Endothelial cell of hepatic sinusoid (primary cell): ENCODE results near the gene PRRX2.
"Not testable (repeated sequence)": the region's sequence is repeated elsewhere in the genome, so short reads cannot be mapped to it uniquely, and the experiment has no call there.

Source experiments
- in situ Hi-C: cut with HindIII; loops from 2 replicates; pipeline ENCODE4 v1.10.0; 2017; ENCODE audit warnings: low sequenced_read_pairs

The PRRX2 gene

DNA sequence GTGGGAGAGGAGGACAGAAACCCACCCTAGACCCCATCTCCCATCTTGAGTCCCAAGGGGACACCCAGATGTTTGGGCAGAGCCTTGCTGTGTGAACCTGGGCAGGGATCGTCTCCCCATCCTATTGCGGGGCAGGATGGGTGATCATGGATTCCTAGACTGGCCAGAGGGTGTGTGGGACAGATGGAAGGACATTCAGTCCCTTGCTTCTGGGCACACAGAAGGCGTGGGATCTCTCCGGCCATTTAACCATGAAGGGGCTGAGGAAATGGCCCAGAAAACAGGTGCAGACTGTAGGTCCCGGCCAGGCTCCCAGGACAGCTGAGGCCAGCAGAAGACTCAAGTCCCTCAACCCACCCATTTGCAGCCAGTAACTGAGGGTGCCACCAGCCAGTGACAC lies 57.5 kb downstream of the PRRX2 start:
- in situ Hi-C loops, result loop anchor here (10.0 kb wide), 1 partner anchor 48 kb away; no protein-coding TSS in a partner anchor

- in situ Hi-C loops, result loop anchor here (5.0 to 10.0 kb wide), 3 partner anchors 50 to 92 kb away; no protein-coding TSS in a partner anchor
These were observed 59.2 kb downstream of the PRRX2 start for GRCh38 chr9:129724456-129725190.

DNA sequence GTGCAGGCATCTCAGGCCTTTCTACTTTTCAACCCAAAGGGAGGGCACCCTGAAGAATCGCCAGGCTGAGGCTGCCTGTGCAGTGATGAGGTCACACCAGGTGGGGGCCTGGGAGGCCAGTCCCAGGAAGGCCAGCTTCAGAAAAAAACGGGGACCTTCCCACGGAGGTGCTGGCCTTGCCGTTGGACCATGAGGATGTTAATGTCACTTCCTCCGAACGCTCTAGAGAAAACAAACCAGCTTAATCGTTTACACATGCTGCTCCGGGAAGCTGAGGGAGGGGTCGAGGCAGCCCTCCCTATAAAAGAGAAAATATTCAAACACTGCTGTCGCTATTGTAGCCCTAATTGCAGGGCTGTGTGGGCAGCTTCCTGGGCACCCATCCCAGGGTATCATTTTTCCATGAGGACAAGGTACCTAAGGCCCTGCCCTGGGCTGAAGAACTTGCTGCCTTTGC lies 60.4 kb downstream of the PRRX2 start:
- in situ Hi-C loops, result loop anchor here (5.0 to 10.0 kb wide), 3 partner anchors 51 to 94 kb away; no protein-coding TSS in a partner anchor

GRCh38 chr9:129726322-129727160 lies 61.1 kb downstream of the PRRX2 start:
- in situ Hi-C loops, result loop anchor here (5.0 to 10.0 kb wide), 3 partner anchors 51 to 94 kb away; no protein-coding TSS in a partner anchor

DNA sequence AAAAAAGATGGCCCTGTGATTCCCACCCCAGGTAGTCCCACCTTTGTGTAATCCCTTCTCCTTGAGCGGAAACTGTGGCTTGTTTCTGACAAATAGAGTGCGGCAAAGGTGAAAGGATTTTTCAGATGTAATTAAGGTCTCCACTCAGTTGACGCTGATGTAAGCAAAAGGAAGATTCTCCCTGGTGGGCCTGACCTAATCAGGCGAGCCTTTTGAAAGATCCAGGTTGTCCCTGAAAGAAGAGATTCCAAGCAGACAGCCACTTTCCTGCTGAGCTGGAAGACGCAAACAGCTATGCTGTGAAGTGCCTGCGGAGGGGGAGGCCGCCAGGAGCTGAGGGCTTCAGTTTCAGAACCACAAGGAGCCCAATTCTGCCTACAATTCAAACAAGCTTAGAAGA lies 63.3 kb downstream of the PRRX2 start:
- in situ Hi-C loops, result loop anchor here (5.0 to 10.0 kb wide), 3 partner anchors 49 to 96 kb away; no protein-coding TSS in a partner anchor

DNA sequence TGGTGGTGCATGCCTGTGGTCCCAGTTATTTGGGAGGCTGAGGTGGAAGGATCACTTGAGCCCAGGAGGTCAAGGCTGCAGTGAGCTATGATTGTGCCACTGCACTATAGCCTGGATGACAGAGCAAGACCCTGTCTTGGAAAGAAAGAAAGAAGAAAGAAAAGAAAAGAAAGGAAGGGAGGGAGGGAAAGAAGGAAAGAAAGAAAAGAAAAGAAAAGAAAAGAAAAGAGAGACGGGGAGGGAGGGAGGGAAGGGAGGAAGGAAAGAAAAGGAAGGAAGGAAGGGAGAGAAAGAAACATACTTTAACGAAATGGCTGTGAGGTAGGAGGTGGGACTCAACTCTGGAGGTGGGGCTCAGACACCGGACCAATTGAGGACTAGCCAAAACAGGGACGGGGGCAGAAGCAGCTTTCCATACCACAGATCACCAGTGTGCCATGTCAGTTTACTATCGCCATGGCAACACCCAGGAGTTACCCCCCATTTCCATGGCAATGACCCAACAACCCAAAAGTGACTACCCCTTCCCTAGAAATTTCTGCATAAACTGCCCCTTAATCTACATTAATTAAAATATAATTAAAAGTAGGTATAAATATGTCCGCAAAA lies 66.1 kb downstream of the PRRX2 start:
- in situ Hi-C loops, result no loop called here

GRCh38 chr9:129732100-129732499 lies 66.7 kb downstream of the PRRX2 start:
- in situ Hi-C loops, result no loop called here

- in situ Hi-C loops, result no loop called here
These were observed 67.6 kb downstream of the PRRX2 start for GRCh38 chr9:129732946-129733631.

DNA sequence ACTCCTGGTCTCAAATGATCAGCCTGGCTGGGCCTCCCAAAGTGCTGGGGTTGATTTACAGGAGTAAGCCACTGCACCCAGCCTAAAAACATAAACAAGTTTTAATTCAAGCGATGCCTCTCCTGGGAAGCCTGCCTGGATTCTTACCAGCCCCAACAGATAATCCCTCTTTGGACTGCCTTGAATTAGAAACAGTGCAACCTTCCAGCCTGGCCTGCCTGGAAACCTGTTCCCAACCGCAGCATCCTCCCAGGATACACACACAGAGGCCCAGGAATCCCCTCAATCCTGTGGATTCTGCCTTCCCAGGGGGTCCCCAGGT lies 68.1 kb downstream of the PRRX2 start:
- in situ Hi-C loops, result no loop called here

- in situ Hi-C loops, result no loop called here
These were observed 70.1 kb downstream of the PRRX2 start for GRCh38 chr9:129735546-129735945.

DNA sequence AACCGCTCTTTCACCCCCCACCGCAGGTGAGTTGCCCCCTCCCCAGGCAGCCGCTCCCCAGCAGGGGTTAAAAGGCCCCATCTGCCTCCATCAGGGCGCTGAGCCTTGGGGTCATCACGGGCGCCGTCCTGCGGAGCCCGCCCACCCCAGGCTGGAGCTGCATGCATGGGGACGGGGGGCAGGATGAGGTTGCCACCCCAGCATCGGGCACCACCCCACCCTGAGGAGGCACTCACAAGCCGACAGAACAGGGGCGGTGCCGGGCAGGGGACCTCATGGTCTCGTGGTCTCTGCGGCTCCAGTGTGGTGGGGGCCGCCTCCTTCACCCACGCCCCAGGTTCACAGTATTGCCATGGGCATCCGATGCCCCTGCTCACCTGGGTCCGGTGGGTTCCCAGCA lies 70.9 kb downstream of the PRRX2 start:
- in situ Hi-C loops, result no loop called here

GRCh38 chr9:129737479-129738274 lies 72.2 kb downstream of the PRRX2 start:
- in situ Hi-C loops, result no loop called here

DNA sequence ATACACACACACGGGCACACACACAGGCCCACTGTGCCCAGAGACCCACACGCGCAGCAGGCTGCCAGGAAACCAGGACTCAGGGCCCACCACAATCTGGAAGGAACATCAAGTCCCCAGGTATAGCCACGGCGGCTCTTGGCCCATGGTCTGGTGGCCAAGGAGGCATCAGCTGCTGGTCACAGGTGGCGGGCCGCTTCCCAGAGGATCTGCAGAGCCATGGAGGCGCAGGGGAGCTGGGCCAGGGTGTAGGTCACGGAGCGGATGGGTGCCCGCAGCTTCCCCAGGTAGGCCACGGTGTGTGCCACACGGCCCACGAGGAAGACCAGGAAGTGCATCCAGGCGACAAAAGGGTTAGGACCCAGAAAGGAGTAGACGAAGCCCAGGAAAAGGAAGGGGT lies 74.0 kb downstream of the PRRX2 start:
- in situ Hi-C loops, result no loop called here

DNA sequence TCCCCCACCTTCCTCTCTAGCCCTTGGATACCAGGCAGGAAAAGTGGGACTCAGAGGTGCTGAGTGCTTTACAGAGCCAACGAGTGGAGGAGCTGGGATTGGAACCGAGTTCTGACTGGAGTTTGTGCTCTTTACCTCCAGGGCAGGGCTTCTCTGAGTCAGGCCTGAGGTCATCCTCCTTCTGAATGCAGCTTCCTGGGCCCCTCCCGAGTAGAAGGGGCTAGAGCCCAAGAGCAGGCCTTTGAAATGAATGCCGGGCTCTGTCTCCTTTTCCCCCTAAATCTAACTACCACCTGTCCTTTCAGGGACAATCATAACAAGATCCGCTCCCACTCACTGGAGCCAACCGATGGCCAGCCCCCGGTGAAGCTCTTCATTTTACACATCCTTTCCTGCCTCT lies 74.7 kb downstream of the PRRX2 start:
- in situ Hi-C loops, result no loop called here

DNA sequence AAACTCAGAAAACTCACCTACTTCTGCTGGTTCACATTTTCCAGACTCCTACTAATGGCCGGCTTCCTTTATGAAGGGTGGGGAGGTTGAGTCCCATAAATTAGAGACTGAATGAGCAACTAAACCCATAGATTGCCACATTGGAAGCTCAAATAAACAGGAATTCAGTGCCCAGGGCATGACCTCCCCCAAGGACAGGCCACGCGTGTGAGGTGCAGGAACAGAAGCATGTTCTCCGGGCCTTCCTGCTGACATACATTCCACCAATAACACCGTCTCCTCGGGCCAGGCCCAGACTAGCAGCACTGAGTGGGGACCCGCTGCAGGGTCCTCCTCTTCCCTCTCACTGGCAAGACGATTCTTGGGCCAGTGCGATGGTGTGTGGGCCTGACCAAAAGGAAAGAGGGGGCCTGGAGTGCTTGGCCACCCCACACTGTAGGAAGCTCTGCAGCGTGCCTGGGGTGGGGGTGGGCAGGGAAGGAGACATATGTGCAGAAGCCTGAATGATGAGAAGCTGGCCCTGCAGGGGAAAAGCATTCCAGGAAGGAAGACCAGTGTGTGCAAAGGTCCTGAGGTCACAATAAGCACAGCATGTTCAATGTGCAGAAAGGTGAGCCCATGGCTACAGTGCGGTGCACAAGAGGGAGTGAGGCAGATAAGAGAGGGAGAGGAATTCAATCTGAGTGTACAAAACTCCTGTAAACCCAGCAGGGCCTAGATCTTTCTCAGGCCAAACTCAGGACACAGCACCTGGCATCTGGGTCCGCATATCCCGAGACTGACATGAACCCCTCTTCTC lies 75.4 kb downstream of the PRRX2 start:
- in situ Hi-C loops, result no loop called here

DNA sequence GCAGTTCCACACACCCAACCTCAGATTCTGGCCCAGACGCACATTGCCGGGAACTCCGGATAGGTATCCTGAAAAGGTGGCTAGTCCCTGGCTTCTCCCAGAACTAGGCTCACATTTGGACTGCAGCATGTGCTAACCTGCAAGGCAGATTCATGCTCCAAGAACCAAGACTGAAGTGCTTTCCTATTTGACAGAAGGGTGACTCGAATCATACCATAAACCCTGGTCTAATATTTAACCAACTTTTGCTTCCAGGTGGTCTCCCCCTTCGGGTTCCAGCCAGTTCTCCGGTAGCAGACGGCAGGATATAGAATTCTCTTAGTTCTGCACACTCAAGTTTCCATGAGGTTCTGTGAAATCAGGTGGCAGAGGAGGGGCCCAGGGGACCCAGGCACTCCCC lies 79.8 kb downstream of the PRRX2 start:
- in situ Hi-C loops, result no loop called here

GRCh38 chr9:129746092-129746777 lies 80.8 kb downstream of the PRRX2 start:
- in situ Hi-C loops, result no loop called here

- in situ Hi-C loops, result no loop called here
These were observed 82.8 kb downstream of the PRRX2 start for GRCh38 chr9:129748249-129748648.

DNA sequence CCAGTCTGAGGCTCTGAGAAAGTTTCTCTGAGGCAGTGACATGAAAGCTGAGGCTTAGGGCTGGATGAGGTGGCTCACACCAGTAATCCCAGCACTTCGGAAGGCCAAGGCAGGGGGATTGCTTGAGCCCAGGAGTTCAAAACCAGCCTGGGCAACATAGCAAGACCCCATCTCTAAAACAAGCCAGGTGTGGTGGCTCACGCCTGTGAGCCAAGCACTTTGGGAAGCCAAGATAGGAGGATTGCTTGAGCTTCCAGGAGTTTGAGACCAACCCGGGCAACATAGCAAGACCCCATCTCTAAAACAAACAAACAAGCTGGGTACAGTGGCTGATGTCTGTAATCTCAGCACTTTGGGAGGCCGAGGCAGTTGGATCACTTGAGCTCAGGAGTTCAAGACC lies 83.6 kb downstream of the PRRX2 start:
- in situ Hi-C loops, result not testable (repeated sequence)
